Measurements from ENCODE around the gene RASAL2. TPM values are rescaled to one million over a fixed set of nuclear protein-coding genes. Genes with fewer than 3 reads are reported as not detected.

RASAL2 gene
- total RNA-seq, 1 experiment from 2014 or later, result 6.9 TPM

DNA sequence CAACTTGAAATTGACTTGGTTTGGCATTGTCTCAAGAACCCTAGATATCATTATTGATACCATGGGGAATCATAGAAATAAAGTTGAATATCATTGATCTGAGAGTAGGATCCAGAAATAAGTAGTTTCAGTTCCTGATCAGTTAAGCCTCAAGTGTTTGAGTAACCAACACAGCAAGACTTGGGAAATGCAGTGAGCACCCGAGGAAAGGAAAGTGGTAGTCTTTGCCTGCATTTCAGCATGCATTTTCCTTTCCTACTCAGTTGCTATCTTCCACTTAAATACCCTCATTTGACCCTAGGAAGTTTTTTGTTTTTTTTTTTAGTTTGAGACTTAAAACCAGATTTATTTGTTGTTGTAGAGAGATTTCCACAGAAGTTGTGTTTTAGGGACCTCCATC is 383.9 kb downstream of the RASAL2 start:
- no peak for DNase-seq (ENCODE audit: extremely low read depth, low read depth)

DNA sequence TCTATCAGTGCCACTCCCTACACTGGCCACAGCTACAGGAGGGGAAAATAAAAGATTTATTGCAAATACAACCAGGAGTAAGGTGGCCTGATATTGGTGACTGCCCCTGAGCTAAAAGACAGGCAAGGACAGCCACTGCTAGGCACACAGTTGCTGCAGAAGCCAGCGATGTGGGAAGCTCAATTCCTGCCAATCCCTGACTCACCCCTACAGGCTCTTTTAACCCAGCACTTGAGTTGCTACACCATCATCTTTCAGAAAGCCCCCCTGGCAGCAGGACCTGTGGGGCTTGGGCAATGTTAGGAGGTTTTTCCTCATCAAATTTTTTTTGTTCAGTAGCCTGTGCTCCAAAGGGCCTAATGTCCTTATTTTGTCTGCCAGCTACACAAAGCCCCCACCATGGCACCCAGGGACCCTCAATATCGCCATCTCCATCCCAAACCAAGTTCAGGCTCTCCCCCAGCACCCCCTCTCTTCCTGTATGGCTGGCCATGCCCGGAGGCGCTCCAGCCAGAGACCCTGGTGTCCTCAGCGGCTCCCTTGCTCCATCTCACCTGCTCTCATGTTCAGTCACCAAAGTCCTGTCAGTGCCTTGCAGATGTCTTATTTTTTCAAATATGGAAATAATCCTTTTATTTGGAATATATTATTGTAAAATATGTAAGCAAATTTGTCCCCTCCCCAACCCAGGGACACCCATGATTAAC is 389.5 kb downstream of the RASAL2 start:
- no peak for DNase-seq (ENCODE audit: extremely low read depth, low read depth)

DNA sequence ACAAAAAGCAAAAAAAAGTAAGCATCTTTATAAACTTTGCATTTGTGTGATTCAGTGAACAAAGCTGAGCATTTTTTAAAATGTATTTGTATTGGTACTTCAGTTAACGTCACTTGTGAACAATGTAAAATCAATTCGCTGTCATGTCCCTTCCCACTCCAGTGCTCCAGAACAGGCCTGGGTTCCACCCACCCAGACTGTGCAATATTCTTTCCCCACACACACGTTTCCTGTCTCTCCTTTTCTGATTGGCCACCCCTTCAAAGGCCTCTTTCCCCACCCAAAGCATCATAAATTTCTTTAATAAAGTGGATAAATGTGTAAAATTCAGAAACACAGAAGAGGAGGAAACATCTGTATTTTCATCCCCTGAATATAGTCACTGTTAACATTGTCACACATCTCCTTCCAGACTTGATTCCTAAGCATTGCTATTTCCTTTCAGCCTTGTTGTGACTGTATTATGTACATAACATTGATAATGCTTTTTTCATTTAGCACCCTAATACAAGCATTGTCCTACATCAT is 390.9 kb downstream of the RASAL2 start:
- DNase-seq (ENCODE audit: extremely low read depth, low read depth), result no peak

DNA sequence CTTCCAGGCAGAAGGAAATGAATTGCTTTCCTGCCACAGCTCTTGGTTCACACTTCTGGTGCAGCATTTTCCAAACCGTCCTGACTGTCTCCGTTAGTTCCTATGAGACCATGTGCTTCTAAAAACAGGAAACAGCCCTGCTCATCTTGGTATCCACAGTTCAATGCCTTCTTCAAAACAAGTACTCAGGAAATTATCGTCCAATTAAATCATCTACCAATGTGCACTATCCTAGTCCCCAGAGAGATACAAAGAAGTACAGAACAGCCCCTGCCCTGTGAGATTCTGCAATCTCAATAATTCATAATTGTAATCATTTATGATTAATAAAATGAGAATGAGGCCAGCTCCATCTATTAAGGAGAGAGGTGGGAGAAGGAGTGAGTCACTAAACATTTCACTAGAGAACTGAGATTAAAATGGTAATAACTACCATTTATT is 391.7 kb downstream of the RASAL2 start:
- no peak for DNase-seq (ENCODE audit: extremely low read depth, low read depth)

DNA sequence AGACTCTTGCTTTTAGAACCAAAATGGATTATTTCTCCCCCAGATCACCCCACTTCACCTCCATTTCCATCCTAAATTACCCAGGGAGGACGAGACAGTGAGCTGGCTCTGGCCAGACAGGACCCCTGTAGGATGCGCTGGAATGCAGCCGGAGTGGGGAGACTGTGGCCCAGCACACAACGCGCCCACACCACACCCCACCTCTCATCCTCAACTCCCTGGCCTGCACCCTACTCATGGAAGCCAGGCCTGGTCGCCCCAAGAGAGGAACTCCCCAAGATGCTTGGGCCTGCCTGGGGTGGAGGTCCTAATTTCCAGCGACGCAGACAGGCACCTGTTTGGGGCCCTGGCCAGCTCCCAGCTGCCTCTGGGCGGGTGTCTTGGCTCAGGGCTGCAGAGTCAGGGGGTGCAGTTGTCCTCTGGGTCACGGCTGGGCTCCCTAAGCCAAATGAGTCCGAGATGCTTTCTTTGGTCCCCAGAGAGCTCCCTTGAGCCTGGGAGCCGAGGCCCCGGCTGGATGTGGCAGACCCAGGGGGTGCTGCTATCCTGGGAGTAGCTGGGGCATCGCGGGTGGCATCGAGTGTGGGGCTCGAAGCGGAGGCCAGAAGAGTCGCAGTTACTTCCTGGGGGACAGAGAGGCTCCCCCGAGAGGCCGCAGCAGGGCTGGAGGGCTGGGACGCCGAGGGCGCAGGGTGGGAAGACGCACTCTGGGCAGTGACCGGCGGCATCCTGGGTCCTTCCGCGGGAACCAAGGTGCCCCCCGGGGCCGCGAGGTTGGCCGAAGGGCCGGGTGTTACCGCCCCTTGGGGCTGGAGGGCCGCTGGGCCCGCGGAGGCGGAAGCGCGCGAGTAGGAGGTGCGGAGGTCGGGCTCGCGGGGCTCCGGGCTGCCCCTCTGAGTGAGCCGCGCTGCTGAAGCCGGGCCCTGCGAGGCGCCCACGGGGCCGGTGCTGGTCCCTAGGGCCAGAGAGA is 392.5 kb downstream of the RASAL2 start:
- no peak for DNase-seq (ENCODE audit: extremely low read depth, low read depth)

DNA sequence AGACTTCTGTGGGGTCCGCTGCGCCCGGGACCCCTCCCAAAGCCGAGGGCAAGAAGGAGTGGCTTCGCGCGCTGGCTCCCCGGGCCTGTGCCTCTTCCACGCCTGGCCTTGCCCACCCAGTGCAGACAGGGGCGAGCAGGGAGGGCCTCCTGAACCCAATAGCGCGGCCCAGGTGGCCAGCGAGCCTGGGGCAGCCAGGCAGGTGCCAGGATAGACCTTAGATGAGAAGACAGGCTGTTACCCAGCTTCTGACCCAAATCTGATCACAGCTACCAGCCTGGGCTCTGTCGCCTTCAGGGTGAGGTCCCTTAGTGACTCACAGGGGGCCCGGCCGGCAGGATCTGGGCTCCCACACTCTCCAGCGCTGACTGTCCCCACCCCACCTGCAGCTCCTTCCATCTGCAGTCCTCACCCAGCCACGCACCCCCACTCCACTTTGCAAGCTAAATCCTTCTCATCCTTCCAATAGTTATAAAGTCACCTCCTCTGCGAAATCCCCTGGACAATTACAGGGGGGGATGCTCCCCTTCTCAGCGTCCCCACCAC is 393.2 kb downstream of the RASAL2 start:
- DNase-seq (ENCODE audit: extremely low read depth, low read depth), result no peak

DNA sequence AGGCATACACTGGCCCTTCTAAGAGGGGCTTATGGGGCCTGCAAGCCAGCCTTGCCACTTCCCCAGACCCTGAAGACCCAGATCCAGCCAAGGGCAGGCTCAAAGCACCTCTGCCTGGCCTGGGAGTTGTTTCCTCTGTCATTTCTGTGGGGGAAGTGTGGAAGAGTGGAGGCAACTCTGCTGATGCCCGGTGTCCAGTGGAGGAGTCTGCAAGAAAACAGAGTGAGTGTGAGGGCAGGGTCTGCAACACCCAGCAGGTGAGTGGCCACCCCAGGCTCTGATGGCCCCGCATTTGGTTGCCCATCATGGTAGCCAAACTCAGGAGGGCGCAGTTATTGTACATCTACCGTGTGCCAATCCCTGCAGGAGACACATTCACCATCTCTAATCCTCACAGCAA is 394.5 kb downstream of the RASAL2 start:
- no peak for DNase-seq (ENCODE audit: extremely low read depth, low read depth)

DNA sequence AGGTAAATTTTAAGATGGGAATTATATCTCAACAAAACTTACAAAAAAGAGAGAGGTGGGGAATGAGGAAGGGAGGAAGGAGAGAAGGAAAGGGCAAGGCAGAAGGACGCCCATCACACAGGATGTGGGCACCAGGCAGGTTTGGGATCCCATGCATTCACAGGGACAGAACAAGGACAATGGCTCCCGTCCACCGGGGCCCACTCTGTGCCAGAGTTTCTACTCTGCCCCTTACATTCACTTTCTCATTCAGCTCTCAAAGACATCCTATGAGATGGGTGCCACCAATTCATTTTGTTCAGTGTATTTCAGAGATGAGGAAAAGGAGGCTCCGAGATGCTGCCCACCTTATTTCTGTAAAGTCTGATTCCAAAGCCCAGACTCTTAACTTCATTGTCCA is 395.5 kb downstream of the RASAL2 start:
- DNase-seq (ENCODE audit: extremely low read depth, low read depth), result no peak

DNA sequence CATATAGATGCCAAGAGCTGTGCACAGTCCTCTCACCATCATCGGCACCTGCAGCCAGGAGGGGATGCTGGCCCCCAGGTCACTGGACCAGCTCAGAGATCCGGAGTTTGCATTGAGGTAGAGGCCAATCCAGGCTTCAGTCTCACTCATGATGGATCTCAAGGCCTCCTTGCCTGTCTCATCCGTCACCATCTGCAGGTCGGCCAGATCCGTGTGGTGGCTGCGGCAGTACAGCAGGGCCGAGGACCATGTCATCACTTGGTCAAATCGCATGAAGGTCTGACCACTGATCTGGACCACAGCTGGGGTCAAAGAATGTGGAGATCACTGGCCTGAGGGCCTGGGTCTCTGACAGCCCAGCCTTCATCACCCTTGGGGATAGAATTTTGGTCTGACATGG is 396.2 kb downstream of the RASAL2 start:
- no peak for DNase-seq (ENCODE audit: extremely low read depth, low read depth)

DNA sequence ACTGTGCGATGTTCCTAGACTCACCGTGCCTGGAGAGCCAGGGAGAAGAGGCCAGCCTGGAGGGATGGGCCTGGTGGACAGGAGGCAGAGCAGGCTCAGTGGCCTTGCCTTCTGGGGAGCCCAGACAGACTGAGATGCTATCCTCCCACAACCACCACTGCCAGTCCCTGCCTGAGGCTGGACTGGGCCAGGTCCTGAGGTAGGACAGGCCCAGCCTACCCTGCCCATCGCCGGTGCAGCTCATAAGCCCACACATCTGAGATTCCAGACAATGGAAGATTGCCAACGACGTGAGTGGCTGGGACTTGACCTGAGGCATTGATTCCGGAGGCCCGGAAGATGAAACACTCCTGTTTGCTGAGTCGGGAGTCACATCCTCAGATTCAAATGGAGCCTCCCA is 397.1 kb downstream of the RASAL2 start:
- DNase-seq (ENCODE audit: extremely low read depth, low read depth), result no peak

DNA sequence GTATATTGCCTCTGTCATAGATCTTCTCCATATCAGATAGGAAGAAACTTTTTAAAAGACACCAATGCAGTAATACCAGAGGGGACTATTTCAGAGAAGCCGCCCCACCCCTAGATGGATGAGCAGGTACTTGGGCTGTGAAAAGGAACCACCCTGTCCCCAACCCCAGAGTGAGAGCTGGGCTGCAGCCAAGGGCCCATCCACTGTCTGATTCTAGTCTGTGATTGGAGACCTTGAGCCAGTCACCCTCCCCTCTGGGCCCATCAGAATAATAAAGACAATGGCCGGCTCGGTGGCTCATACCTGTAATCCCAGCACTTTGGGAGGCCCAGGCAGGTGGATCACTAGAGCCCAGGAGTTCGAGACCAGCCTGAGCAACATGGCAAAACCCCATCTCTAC is 397.8 kb downstream of the RASAL2 start:
- DNase-seq (ENCODE audit: extremely low read depth, low read depth), result no peak

DNA sequence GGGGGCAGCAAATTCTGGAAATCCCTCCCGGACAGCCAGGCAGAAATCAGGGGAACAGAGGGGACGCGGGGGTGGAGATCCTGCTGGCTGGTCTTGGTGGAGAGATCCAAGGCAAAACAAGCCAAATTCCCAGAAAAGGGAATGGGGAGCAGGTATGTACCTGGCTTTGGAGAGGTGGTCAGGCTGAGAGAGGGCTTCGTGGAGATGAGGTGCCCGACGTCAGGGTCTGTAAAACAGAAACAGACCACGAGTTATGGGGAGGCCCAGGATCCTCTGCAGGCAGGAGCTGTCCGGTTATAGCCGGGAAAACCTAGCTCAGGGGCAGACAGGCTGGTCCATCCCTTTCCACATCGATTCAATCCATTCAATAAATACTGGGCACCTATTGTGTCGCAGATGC is 398.4 kb downstream of the RASAL2 start:
- no peak for DNase-seq (ENCODE audit: extremely low read depth, low read depth)

DNA sequence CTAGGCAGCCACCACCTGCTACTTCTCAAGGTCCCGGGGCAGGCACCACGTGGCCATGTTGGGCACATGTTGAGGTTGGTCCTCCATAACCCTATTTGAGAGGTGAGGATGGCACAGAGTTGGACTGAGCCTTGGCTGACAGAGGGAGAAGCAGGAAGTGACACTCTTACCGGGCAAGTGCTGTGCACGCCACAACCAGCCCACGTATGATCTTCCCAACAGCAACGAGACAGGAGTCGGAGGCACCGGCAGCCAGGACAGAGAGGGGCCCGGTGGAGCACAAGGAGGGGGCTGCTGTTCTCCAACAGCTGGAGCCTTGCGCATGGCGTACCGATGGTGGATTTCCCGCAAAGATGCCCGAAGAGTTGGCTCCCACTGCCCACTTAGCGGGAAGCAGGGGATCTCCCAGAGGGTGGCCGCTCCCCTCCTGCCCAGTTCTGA is 399.4 kb downstream of the RASAL2 start:
- DNase-seq (ENCODE audit: extremely low read depth, low read depth), result no peak

DNA sequence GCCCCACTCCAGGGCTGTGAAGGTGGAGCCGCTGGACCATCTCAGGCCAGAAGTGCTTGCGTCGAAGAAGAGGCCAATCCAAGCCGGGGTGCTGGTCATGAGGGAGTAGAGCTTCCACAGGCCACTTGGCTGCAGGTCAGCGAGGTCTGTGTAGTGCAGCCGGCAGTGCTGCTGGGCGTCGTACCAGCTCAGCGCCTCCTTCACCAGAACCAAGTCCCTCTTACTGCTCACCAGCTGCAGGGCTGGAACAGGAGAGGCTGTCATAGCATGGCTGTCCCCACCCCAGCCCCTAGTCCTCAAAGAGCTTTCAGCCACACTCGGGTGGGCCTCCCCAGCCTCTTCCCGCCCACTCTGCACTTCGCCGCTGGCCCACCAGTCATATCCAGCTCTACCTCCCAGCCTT is 400.7 kb downstream of the RASAL2 start:
- no peak for DNase-seq (ENCODE audit: extremely low read depth, low read depth)

DNA sequence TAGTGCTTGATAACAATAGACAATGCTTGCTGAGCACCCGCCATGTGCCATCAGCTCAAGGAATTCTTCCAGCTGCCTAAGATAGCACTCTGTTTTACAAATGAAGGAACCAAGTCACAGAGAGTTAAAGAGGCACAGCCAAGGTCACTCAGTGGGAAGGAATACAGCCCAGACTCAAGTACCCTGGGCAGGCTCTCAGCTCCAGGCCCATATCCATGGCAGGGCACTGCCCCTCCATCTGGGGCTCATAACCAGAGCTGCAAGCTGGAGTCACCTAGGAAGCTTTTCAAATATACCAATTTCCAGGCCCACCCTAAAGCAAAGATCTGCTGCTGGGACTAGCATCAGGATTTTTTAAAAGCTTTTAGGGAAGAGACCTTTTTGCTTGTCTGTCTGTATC is 401.3 kb downstream of the RASAL2 start:
- no peak for DNase-seq (ENCODE audit: extremely low read depth, low read depth)

DNA sequence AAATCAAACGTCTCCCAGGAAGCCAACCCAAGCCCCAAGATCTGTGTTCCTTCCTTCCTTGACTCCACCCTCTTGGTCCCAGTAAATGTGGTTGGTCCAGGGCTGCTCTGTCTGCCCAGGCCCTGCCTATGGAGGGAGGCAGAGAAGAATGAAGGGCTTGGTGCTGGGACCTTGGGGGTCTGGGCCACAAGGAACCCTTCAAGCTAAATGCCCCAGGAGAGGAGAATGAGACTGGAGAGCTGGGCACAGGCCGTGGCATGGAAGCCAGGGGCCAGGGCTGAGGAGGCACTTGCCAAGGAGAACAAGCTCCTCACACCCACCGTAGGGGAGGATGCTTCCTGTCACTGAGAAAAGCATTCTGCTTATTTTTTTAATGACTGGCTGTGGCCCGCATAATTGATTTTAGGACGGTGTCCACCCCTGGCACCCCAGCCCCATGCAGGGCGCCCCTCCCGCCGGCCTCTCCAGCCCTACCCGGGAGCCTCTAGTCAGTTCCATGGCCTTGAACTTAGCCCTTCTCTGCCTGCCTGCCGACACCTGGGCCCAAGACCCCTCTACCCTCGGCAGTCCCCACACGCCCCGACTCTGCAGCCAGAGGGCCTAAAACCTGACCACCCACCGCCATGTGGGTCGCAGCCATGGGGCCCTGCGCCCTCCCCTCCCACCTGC is 402.0 kb downstream of the RASAL2 start:
- no peak for DNase-seq (ENCODE audit: extremely low read depth, low read depth)

DNA sequence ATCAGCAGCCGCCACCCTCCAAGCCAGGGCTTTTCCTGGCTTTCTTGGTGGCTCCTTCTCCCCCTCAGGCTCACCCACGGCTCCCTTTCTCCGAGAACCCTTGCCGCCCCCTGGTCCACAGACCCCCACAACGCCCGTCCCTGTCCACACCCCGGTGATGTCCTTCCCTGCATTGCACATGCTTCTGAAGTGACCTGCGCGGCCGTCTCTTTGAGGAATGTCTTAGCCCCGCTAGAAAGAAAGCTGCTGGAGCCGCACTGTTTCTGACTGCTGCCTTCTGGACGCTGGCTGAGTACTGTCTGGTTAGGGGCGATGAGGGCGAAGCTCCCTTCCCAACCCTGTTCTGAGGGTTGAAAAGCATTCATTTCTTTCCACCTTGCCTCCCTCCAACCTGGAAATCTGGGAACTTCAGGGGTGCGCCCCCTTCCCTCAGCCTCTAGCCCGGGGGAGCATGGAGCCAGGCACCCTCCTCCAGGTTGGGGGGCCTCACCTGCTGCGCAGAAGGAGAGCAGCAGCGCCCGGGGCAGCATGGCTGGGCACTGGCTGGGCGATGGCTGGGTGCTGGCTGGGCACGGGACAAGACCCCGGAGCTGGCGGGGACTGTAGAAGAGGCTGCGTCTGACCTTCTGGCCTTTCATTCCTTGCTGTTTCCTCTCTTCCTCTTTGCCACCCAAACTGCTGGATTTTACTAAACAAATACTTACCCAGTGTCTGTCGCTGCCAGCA is 402.7 kb downstream of the RASAL2 start, which contains the start of gene CLEC20A:
Gene CLEC20A, minus strand, starts transcription at position 555 of the 726 bp plus-strand sequence. Its CDS starts 25 bp downstream, at position 530.
- no peak for DNase-seq (ENCODE audit: extremely low read depth, low read depth)

DNA sequence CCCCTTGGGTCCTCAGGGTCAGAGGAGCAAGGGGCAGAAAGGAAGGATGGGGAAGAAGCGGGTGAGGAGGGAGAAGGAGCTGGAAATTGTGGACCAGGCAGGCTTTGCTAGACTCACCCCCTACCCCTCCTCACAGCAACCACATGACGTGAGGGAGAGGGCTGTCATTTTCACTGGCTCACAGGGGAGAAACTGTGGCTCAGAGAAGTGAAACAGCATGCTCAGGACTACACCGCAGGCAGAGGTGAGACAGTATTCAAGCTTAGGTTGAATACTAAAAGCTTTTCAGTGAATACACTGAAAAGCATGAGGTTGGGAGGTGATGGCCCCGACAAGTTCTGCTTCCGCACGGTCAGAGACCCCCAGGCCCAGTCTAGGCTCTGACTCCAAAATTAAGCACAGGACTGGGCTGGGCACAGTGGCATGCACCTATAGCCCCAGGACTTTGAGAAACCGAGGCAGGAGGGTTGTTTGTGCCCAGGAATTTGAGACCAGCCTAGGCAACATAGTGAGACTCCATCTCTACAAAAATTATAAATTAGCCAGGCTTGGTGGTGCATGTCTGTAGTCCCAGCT is 404.1 kb downstream of the RASAL2 start:
- no peak for DNase-seq (ENCODE audit: extremely low read depth, low read depth)

DNA sequence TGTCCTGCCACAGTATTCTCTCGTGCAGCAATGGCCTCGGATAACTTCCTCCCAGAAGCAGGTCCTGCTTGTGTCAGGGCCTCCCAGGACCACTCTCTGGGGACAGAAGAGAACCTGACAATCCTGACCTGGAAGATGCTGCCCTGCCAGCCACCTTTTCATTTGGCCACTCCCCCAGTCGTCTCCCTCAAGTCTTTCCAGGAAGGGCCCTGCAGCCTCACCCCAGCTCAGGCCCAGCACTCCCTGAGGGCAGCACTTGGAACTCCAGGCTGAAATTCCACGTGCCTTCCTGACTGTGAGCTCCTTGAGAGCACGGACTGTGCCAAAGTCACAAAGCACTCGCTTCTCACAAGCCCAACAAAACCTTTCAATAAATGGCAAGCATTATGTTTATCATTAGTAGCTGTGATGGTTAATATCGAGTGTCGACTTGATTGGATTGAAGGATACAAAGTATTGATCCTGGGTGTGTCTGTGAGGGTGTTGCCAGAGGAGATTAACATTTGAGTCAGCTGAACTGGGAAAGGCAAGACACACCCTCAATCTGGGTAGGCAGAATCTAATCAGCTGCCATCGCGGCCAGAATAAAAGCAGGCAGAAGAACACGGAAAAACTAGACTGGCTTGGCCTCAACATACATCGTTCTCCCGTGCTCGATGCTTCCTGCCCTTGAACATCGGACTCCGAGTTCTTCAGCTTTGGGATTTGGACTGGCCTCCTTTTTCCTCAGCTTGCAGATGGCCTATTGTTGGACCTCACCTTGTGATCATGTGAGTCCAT is 405.2 kb downstream of the RASAL2 start:
- DNase-seq (ENCODE audit: extremely low read depth, low read depth), result no peak

Data from NCI-H460 (cell line).